AG08395 (cell line): Measurements from ENCODE around the gene MAP6D1.

Experiments
- DNase-seq: peaks from one replicate; pipeline ENCODE4 v3.0.0; 2012; ENCODE audit warnings: mixed read lengths, low spot score

MAP6D1 gene

GRCh38 chr3:183823963-183824362, 1.4 kb downstream of the MAP6D1 start:
- DNase-seq: no peak

GRCh38 chr3:183822631-183823030, 2.7 kb downstream of the MAP6D1 start:
- DNase-seq: no peak

GRCh38 chr3:183819831-183820230, 5.5 kb downstream of the MAP6D1 start:
- no peak for DNase-seq

GRCh38 chr3:183818706-183819624, 6.4 kb downstream of the MAP6D1 start:
- no peak for DNase-seq

GRCh38 chr3:183818041-183818620, 7.2 kb downstream of the MAP6D1 start:
- DNase-seq: no peak

- DNase-seq: no peak
Observed at GRCh38 chr3:183817639-183818038, 7.7 kb downstream of the MAP6D1 start.

- no peak for DNase-seq
Observed at GRCh38 chr3:183816681-183817510, 8.5 kb downstream of the MAP6D1 start.

GRCh38 chr3:183815951-183816475, 9.4 kb downstream of the MAP6D1 start:
- DNase-seq: no peak

- no peak for DNase-seq
Observed at GRCh38 chr3:183815563-183815940, 9.8 kb downstream of the MAP6D1 start.

GRCh38 chr3:183814240-183814639, 11.1 kb downstream of the MAP6D1 start:
- no peak for DNase-seq

GRCh38 chr3:183812761-183813445, 12.5 kb downstream of the MAP6D1 start:
- no peak for DNase-seq

- no peak for DNase-seq
Observed at GRCh38 chr3:183811638-183812037, 13.7 kb downstream of the MAP6D1 start.

- DNase-seq: no peak
Observed at GRCh38 chr3:183810643-183811594, 14.5 kb downstream of the MAP6D1 start.

- no peak for DNase-seq
Observed at GRCh38 chr3:183809270-183809669, 16.1 kb downstream of the MAP6D1 start.

GRCh38 chr3:183808355-183808754, 17.0 kb downstream of the MAP6D1 start:
- DNase-seq: no peak

- no peak for DNase-seq
Observed at GRCh38 chr3:183807881-183808280, 17.5 kb downstream of the MAP6D1 start.

GRCh38 chr3:183807209-183807728, 18.1 kb downstream of the MAP6D1 start:
- no peak for DNase-seq

- DNase-seq: no peak
Observed at GRCh38 chr3:183802989-183803388, 22.4 kb downstream of the MAP6D1 start.

GRCh38 chr3:183801601-183802000, 23.8 kb downstream of the MAP6D1 start:
- DNase-seq: no peak

- DNase-seq: no peak
Observed at GRCh38 chr3:183800243-183800863, 25.0 kb downstream of the MAP6D1 start.
